Mesothelial cell of epicardium (in vitro differentiated cells): ENCODE measurements around the gene NMT2. TPM values are rescaled to one million over a fixed set of nuclear protein-coding genes. Genes with fewer than 3 reads are reported as not detected.

Experiments
- DNase-seq, 2 experiments: peaks; one replicate each; pipeline ENCODE4 v3.0.0; 2021; ENCODE audit warnings: low spot score in 2 of 2; ENCODE audit not compliant: unreplicated experiment in 2 of 2
- H3K27ac Mint-ChIP-seq: 2 replicates; pipeline ENCODE4 v1.8.0; 2021; ENCODE audit warnings: mixed read lengths
- H3K27me3 Mint-ChIP-seq: 2 replicates; pipeline ENCODE4 v1.8.0; 2021; ENCODE audit warnings: low read depth, mixed read lengths
- H3K36me3 Mint-ChIP-seq: 2 replicates; pipeline ENCODE4 v1.8.0; 2021; ENCODE audit warnings: mixed read lengths
- H3K4me1 Mint-ChIP-seq: 2 replicates; pipeline ENCODE4 v1.8.0; 2021; ENCODE audit warnings: mixed read lengths
- H3K4me3 Mint-ChIP-seq: 2 replicates; pipeline ENCODE4 v1.8.0; 2021; ENCODE audit warnings: mild to moderate bottlenecking, moderate library complexity, mixed read lengths
- H3K9me3 Mint-ChIP-seq: 2 replicates; pipeline ENCODE4 v1.8.0; 2021; ENCODE audit warnings: mixed read lengths
- CTCF ChIP-seq: fragments of 200-600 bp; sonication (generic); IDR thresholded peaks from one replicate; pipeline ENCODE4 v1.5.0; 2021; ENCODE audit warnings: antibody characterized with exemption; ENCODE audit not compliant: unreplicated experiment
- total RNA-seq: library from RNA; stranded (reverse); gene quantifications from 3 replicates; pipeline ENCODE4 v1.2.1, GENCODE V29; 2021

The NMT2 gene
- total RNA-seq, 1 donor from 2014 or later: 21.9 TPM

GRCh38 chr10:15200626-15201025, 32.1 kb upstream of the NMT2 start:
- no peaks in the 10 kb centered on the region for H3K27me3 Mint-ChIP-seq
- no peak for DNase-seq
- H3K27ac Mint-ChIP-seq: peak overlapping the region; percentile 87

GRCh38 chr10:15197911-15198310, 29.4 kb upstream of the NMT2 start:
- H3K4me3 Mint-ChIP-seq: no peak overlapping the region
- H3K9me3 Mint-ChIP-seq: peaks cover 4% of the 10 kb centered on the region
- H3K27ac Mint-ChIP-seq: no peak overlapping the region
- DNase-seq: no peak
- peaks cover 28% of the 10 kb centered on the region for H3K4me1 Mint-ChIP-seq
- H3K36me3 Mint-ChIP-seq: no peaks in the 10 kb centered on the region
- H3K27me3 Mint-ChIP-seq: no peaks in the 10 kb centered on the region
- no peak for TF ChIP-seq CTCF

More at GRCh38 chr10:15200626-15201025, 32.1 kb upstream of the NMT2 start:
- TF ChIP-seq CTCF: no peak
- H3K9me3 Mint-ChIP-seq: no peaks in the 10 kb centered on the region
- H3K4me1 Mint-ChIP-seq: peaks cover 34% of the 10 kb centered on the region
- peaks cover 1% of the 10 kb centered on the region for H3K36me3 Mint-ChIP-seq
- H3K4me3 Mint-ChIP-seq: no peak overlapping the region

- DNase-seq: no peak
- Mint-ChIP-seq H3K4me3 (no peak overlapping the region), H3K27ac (no peak overlapping the region), H3K4me1 (peaks cover 26% of the 10 kb centered on the region), H3K9me3 (peaks cover 4% of the 10 kb centered on the region), H3K27me3 (no peaks in the 10 kb centered on the region), H3K36me3 (no peaks in the 10 kb centered on the region)
- TF ChIP-seq CTCF: no peak
Measured at GRCh38 chr10:15197276-15197675, 28.8 kb upstream of the NMT2 start.

- no peak overlapping the region for H3K27ac Mint-ChIP-seq
- peaks cover 4% of the 10 kb centered on the region for H3K9me3 Mint-ChIP-seq
- H3K36me3 Mint-ChIP-seq: no peaks in the 10 kb centered on the region
- DNase-seq: no peak
- TF ChIP-seq CTCF: no peak
- H3K27me3 Mint-ChIP-seq: no peaks in the 10 kb centered on the region
- peaks cover 15% of the 10 kb centered on the region for H3K4me1 Mint-ChIP-seq
- no peak overlapping the region for H3K4me3 Mint-ChIP-seq
Measured at GRCh38 chr10:15196021-15196834, 27.7 kb upstream of the NMT2 start.

GRCh38 chr10:15189133-15189885, 20.8 kb upstream of the NMT2 start:
- Mint-ChIP-seq H3K36me3 (no peaks in the 10 kb centered on the region), H3K4me1 (no peaks in the 10 kb centered on the region), H3K27ac (no peak overlapping the region), H3K4me3 (no peak overlapping the region), H3K27me3 (no peaks in the 10 kb centered on the region), H3K9me3 (peaks cover 4% of the 10 kb centered on the region)
- DNase-seq: no peak
- no peak for TF ChIP-seq CTCF
